IPS-18c (cell line): Measurements from ENCODE around the gene WDR93.
"Not testable (repeated sequence)": the region's sequence is repeated elsewhere in the genome, so short reads cannot be mapped to it uniquely, and the experiment has no call there.

Experiments used
- H3K4me3 ChIP-seq: 2 replicates; pipeline ENCODE4 v1.7.0; 2013; ENCODE audit warnings: low read depth, mild to moderate bottlenecking, low read length, moderate library complexity; ENCODE audit not compliant: insufficient read depth
- H3K9me3 ChIP-seq: one replicate; pipeline ENCODE4 v1.6.1; 2013; ENCODE audit warnings: mild to moderate bottlenecking, low read length, moderate library complexity; ENCODE audit not compliant: control insufficient read depth, insufficient read depth

Gene WDR93

GRCh38 chr15:89772932-89773583, 82.4 kb downstream of the WDR93 start:
- H3K9me3 ChIP-seq = no peaks in the 10 kb centered on the region
- H3K4me3 ChIP-seq = no peak overlapping the region

DNA sequence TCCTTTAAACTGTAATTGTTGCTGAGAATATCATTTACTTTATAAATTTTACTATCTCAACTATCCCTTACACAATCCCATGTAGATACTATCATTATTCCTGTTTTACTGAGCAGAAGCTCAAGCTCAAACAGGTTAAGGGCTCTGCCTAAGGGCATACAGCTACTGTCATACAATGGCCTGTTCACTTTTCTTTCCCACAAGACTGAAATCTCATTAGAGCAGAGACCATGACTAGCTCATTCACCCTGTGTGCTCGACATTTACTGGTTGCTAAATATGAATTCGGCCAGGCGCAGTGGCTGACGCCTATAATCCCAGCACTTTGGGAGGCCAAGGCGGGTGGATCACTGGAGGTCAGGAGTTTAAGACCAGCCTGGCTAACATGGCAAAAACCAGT, 83.9 kb downstream of the WDR93 start:
- H3K9me3 ChIP-seq = no peaks in the 10 kb centered on the region
- H3K4me3 ChIP-seq = no peak overlapping the region

- no peaks in the 10 kb centered on the region for H3K9me3 ChIP-seq
- H3K4me3 ChIP-seq = no peak overlapping the region
Observed at GRCh38 chr15:89775815-89776214, 85.2 kb downstream of the WDR93 start.

- peak within 1 kb of the TSS; percentile 41; the same call in 1 of the 2 replicates for H3K4me3 ChIP-seq
Observed at GRCh38 chr15:89776274-89777072, 85.9 kb downstream of the WDR93 start, which contains the start of gene MESP2. Gene MESP2, plus strand, starts transcription at chr15:89776332. Its CDS starts 26 bp downstream, at chr15:89776358.

DNA sequence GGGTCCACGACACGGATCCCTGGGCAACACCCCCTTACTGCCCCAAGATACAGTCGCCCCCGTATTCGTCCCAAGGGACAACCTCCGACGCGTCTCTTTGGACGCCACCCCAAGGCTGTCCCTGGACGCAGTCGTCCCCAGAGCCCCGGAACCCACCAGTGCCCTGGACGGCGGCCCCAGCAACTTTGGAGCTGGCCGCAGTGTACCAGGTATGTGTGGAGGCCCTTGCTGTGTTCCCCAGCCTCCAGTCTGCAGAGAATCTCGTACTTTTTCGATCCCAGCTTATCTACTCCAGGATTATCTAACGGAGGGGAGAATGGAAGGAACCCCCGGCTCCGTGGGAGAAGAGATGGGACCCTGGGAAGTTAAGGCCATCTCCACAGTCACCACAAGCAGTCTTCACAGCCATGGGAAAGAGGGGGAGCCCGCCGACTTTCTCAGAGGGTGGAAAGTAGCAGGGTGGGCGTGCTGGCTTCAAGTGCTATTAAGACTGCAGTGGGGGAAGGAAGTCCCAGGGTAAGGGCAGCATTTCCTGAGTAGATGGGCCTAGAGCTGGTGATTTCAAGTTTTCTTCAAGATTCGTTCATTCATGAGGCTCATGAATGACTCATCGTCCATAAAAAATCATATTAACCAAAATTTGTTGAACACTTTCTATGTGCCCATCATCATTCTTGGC, 86.6 kb downstream of the WDR93 start:
- peak overlapping the region; percentile 41; the same call in 1 of the 2 replicates for H3K4me3 ChIP-seq

More at GRCh38 chr15:89776274-89777072, 85.9 kb downstream of the WDR93 start, which contains the start of gene MESP2:
- H3K9me3 ChIP-seq = no peaks in the 10 kb centered on the region

GRCh38 chr15:89777782-89778380, 87.3 kb downstream of the WDR93 start:
- Histone ChIP-seq H3K4me3 (no peak overlapping the region), H3K9me3 (no peaks in the 10 kb centered on the region)

More for the DNA sequence above, 86.6 kb downstream of the WDR93 start:
- H3K9me3 ChIP-seq = no peaks in the 10 kb centered on the region

GRCh38 chr15:89778861-89779260, 88.2 kb downstream of the WDR93 start:
- no peaks in the 10 kb centered on the region for H3K9me3 ChIP-seq
- H3K4me3 ChIP-seq = no peak overlapping the region

DNA sequence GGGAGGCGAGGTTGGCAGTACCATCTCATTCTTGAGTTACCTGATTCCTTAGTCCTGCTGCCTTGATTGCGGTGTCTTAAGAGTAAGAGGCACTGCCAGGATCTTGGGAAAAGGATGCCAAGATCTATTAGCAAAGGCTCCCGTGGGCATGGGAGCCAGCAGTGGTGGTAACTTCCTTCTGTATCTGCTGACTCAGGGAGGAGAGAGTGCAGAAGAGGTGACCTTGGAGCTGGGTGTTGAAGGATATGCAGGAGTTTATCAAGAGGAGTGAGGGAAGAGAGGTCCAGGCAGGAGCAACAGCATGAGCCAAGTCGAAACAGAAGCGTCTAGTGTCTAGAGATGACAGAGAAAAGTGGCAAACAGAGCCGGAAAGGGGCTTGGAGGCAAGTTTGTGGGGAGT, 90.0 kb downstream of the WDR93 start:
- H3K4me3 ChIP-seq = no peak overlapping the region

GRCh38 chr15:89781055-89781454, 90.4 kb downstream of the WDR93 start:
- no peaks in the 10 kb centered on the region for H3K9me3 ChIP-seq
- no peak overlapping the region for H3K4me3 ChIP-seq

More for the DNA sequence above, 90.0 kb downstream of the WDR93 start:
- H3K9me3 ChIP-seq = no peaks in the 10 kb centered on the region

- H3K9me3 ChIP-seq = no peaks in the 10 kb centered on the region
- H3K4me3 ChIP-seq = no peak overlapping the region
Observed at GRCh38 chr15:89781891-89782618, 91.4 kb downstream of the WDR93 start.

DNA sequence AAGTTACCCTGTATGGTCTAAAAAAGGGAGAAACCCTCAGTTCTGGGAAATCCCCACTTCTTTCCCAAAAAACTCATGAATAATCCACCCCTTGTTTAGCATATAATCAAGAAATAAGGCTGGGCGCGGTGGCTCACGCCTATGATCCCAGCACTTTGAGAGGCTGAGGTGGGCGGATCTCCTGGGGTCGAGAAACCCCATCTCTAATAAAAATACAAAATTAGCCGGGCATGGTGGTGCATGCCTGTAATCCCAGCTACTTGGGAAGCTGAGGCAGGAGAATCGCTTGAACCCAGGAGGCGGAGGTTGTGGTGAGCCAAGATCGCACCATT, 92.0 kb downstream of the WDR93 start:
- H3K9me3 ChIP-seq, H3K4me3 ChIP-seq: not testable (repeated sequence)

DNA sequence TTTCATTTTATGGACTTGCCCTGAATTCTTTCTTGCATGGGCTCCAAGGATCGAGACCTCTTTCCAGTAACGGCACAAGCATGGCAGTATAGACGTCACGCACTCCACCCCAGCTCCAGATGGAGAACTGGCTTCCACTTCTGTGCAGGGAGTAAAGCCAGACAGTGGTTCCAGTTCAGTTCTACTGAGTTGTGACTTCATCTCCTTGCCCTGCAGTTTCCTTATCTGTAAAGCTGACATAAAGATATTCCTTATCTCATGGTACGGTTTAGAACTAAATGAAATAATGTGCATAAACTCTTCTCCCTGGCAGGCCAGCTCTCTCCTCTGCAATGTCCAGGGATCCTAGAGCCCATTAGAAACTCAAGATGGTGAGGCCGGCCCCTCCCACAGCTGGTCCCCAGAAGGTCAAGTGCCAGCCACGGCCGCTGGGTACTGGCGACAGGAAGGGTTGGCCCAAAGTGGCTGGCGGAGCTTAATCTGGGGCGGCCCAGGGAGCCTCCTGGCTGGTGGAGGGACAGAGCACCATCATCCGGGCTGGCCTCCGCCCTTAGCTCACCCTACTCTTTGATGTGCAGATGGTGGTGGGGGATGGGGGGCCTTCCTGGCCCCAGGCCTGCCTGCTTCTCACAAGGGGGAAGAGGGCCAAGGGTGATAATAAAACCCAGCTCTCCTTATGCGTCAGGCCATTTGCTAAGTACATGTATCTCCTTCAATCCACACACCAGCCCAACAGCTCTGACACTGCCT, 92.7 kb downstream of the WDR93 start:
- Histone ChIP-seq H3K4me3 (no peak overlapping the region), H3K9me3 (no peaks in the 10 kb centered on the region)

DNA sequence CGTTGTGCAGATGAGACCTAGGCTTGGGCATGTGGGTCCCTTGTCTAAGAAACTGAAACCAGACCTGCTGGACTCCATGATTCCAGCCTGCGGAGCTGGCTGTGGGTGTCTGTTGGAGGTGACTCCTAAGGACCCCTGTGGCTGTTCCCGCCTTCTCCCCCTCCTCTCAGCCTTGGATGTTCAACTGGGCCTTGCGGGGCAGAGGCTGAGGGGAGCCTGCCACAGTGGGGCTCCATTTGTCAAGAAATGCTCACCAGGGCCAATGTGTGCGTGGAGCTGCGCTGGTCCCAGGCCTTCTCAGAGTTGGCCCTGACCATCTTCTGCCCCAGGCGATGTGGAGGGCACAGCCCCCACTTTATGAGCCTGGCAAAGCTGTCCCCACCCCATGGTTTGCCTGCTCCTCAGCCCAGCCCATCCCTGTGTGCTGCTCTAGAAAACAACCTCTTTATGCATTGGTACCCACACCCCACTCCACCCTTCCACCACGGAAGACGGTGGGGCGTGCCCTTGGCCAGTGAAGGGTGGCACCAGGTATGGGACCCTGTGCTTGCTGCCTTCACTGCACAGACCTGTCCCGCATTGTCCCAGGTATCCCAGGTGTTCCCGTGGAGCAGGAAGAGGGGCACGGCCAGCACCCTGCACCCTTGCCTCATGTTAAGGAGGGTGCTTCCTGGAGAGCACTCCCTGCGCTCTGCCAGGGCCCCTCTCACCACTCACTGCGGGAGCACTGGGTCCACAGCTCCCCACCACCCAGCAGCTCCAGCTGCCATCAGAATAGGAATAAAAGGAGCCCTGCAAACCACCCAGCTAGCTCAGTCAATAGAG, 93.5 kb downstream of the WDR93 start:
- Histone ChIP-seq H3K4me3 (no peak overlapping the region), H3K9me3 (no peaks in the 10 kb centered on the region)

- no peak overlapping the region for H3K4me3 ChIP-seq
Observed at GRCh38 chr15:89784686-89784960, 94.0 kb downstream of the WDR93 start.

DNA sequence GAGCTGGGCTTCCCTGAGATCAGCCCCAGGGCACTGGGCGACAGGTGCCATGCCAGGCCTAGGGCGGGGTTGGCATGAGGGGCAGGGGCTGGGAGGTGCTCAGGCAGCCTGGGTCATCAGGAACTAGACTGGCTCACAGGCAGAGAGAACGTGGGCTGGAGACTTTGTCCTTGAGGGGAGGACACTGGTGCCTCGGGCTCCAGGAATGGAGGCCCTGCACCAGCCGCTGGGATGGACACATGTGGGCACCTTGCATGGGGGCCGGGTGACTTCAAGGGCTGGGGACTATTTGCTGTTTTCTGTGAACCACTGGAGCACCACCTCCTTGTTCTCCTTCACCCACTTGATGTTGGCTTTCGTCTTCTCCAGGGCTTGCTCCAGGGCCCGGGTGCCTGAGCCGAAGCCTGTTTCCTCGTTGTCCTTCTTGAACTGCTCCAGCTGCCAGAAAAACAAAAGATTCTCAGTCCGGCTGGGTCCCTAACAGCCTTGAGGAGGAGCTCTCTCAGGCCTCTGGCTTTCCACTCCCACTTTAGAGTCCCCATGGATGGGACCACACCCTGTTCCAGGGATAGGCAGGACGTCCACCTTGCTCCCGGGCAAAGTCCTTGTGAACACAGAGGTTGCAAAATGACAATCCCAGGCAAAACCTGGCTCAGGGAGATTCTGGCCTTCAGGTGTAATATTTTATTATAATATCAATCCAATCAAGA, 94.6 kb downstream of the WDR93 start:
- Histone ChIP-seq H3K9me3 (no peaks in the 10 kb centered on the region), H3K4me3 (no peak overlapping the region)

More at GRCh38 chr15:89784686-89784960, 94.0 kb downstream of the WDR93 start:
- H3K9me3 ChIP-seq = no peaks in the 10 kb centered on the region
